Common myeloid progenitor, CD34-positive (primary cell): ENCODE measurements around the gene NHLRC3.

Experiments used
- CTCF ChIA-PET: fragments of 350-600 bp; sonication (Branson Sonifier 250); formaldehyde crosslinking; loops from one replicate; lab custom pipeline; 2021; ENCODE audit warnings: antibody characterized with exemption; lab: Charles Lee
- POLR2A ChIA-PET: fragments of 350-600 bp; sonication (Branson Sonifier 250); formaldehyde crosslinking; loops from one replicate; lab custom pipeline; 2021; ENCODE audit warnings: antibody characterized with exemption; lab: Charles Lee
- DNase-seq, 3 donors: peaks; one replicate each; pipeline versions ENCODE4 v3.0.0 to v3.0.0-alpha.2; 2013
- H3K27ac ChIP-seq, 2 experiments: 1 replicate in 1 of 2; 2 replicates in 1 of 2; pipeline ENCODE4 v1.7.0; 2013; ENCODE audit warnings: inconsistent platforms in 2 of 2, low read length in 2 of 2, mild to moderate bottlenecking in 2 of 2, low read depth in 1 of 2, moderate library complexity in 1 of 2; ENCODE audit not compliant: severe bottlenecking in 2 of 2, insufficient read depth in 1 of 2, poor library complexity in 1 of 2
- H3K27me3 ChIP-seq, 5 experiments: replicated peaks in 2 of 5; 1 replicate in 3 of 5; 2 replicates in 2 of 5; pipeline versions ENCODE4 v1.6.1 to v1.7.0; 2013; ENCODE audit warnings: low read length in 4 of 5, mild to moderate bottlenecking in 2 of 5, moderate library complexity in 2 of 5, inconsistent platforms in 1 of 5; ENCODE audit not compliant: insufficient read depth in 5 of 5, control insufficient read depth in 4 of 5
- H3K36me3 ChIP-seq, 4 experiments: 1 replicate in 2 of 4; 2 replicates in 2 of 4; pipeline versions ENCODE4 v1.6.1 to v1.7.0; 2013; ENCODE audit warnings: low read length in 3 of 4, control low read depth in 1 of 4, mild to moderate bottlenecking in 1 of 4; ENCODE audit not compliant: control insufficient read depth in 4 of 4, insufficient read depth in 4 of 4
- H3K4me1 ChIP-seq, 4 experiments: 1 replicate in 3 of 4; 2 replicates in 1 of 4; pipeline versions ENCODE4 v1.6.1 to v1.7.1; 2013; ENCODE audit warnings: low read length in 3 of 4, mild to moderate bottlenecking in 3 of 4, control low read depth in 1 of 4, inconsistent platforms in 1 of 4, moderate library complexity in 1 of 4; ENCODE audit not compliant: control insufficient read depth in 4 of 4, insufficient read depth in 4 of 4; ENCODE audit errors: control extremely low read depth in 1 of 4
- H3K4me3 ChIP-seq, 7 experiments: 1 replicate in 4 of 7; 2 replicates in 3 of 7; pipeline versions ENCODE4 v1.5.1 to v1.7.0; 2013; ENCODE audit warnings: mild to moderate bottlenecking in 7 of 7, low read length in 6 of 7, moderate library complexity in 6 of 7, inconsistent platforms in 2 of 7, low read depth in 2 of 7, control low read depth in 1 of 7; ENCODE audit not compliant: insufficient read depth in 4 of 7, control insufficient read depth in 1 of 7; ENCODE audit errors: extremely low read depth in 1 of 7
- H3K9me3 ChIP-seq, 5 experiments: 1 replicate in 4 of 5; 2 replicates in 1 of 5; pipeline versions ENCODE4 v1.6.1 to v1.7.1; 2013; ENCODE audit warnings: low read length in 4 of 5, mild to moderate bottlenecking in 2 of 5, inconsistent platforms in 1 of 5, low read depth in 1 of 5, moderate library complexity in 1 of 5; ENCODE audit not compliant: control insufficient read depth in 4 of 5, insufficient read depth in 2 of 5; ENCODE audit errors: control extremely low read depth in 1 of 5
- WGBS: methylation state at CpG from one replicate; pipeline ENCODE4 v1.1.5; 2013; ENCODE audit not compliant: insufficient coverage; 5-methylcytosine and 5-hydroxymethylcytosine counted together

NHLRC3 gene

DNA sequence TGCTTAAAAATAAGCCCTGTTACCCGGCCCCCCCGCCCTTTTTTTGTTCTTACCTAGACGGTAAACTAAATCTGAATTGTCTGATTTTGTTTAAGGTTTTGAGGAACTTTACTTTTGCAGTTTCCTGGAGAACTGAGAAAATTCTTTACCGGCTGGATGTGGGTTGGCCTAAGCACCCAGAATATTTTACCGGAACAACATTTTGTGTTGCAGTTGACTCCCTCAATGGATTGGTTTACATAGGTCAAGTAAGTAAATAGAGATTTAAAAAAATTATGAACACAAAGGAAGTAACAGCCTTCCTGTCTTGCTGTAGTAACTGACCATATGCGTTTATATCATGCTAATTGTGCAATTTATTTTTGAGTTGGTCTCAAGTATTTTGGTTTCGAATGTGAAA lies 785 bp downstream of the NHLRC3 start:
- peak overlapping the region; percentile 95 to 96 for H3K27ac ChIP-seq
- 0% methylated on average over 3 of the region's 7 CpGs for WGBS

DNA sequence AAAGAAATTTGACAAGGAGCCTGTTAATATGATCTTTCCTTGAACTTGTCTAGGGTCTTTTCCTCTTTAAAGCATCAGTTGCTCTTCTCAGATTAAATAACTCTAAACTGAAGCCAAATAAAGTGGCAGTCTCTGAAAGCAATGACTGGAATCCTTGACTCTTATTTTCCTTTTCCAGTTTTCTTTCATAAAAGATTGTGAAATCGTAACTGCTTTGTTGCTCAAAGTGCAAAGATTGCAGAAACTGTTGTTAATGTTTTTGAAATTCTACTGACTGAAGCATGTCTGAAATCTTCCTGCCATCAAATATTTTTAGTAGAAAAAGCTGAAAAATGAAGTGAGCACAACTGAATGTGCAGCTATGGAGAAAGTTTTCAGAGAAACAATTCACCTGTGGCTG lies 1.9 kb downstream of the NHLRC3 start:
- no peak overlapping the region for H3K27ac ChIP-seq
- ChIA-PET CTCF (interaction anchor here (0.5 to 1.0 kb wide), 2 partner anchors 11 to 376 kb away, joined by 3 read pairs; no protein-coding TSS in a partner anchor), POLR2A (no interaction called here)
- no peak for DNase-seq
- WGBS = no CpG with 5 or more reads among the region's 1 CpG
- no peaks in the 10 kb centered on the region for H3K27me3 ChIP-seq
- H3K36me3 ChIP-seq = peaks cover 6 to 21% (median 8%) of the 10 kb centered on the region in 4 experiments
- H3K9me3 ChIP-seq = no peaks in the 10 kb centered on the region
- H3K4me3 ChIP-seq = peak overlapping the region in 2 of 7 experiments; percentile 10 to 22
- peaks cover 16 to 35% (median 23%) of the 10 kb centered on the region in 4 experiments for H3K4me1 ChIP-seq

More for the DNA sequence above, 785 bp downstream of the NHLRC3 start:
- no peaks in the 10 kb centered on the region for H3K9me3 ChIP-seq
- H3K36me3 ChIP-seq = peaks cover 0 to 12% (median 2%) of the 10 kb centered on the region in 4 experiments
- H3K27me3 ChIP-seq = no peaks in the 10 kb centered on the region
- POLR2A ChIA-PET = no interaction called here
- peak in 2 of 3 donors; percentile 34 to 49 for DNase-seq
- peaks cover 17 to 41% (median 30%) of the 10 kb centered on the region in 4 experiments for H3K4me1 ChIP-seq
- CTCF ChIA-PET = interaction anchor here (1.4 to 2.3 kb wide), 5 partner anchors 9 to 637 kb away, joined by 3 to 9 read pairs (median 6); no protein-coding TSS in a partner anchor
- peak overlapping the region in 6 of 7 experiments; percentile 95 to 100 (median 96) for H3K4me3 ChIP-seq

DNA sequence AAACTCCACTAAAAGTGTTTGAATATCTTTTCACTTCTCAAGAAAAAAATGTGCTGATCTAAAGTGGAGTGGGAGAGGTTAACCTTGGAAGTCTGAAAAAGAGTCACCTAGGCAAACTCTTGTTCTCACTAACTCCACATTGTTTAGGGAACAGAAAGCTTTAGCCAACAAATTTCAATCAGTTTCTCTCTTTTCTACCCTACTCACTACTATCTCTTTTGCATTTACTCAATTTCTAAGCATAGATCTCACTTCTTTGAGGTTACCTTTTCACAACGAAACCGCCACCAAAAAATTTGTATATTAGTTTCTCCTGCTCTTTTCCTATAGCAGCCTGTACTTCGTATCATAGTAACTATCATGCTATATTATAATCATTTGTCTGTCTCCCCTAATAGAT lies 6.3 kb downstream of the NHLRC3 start:
- POLR2A ChIA-PET = no interaction called here
- H3K4me3 ChIP-seq = no peak overlapping the region
- no peak overlapping the region for H3K27ac ChIP-seq
- no peaks in the 10 kb centered on the region for H3K27me3 ChIP-seq
- peaks cover 2 to 13% (median 9%) of the 10 kb centered on the region in 4 experiments for H3K4me1 ChIP-seq
- no CpG with 5 or more reads among the region's 3 CpGs for WGBS
- DNase-seq = no peak
- H3K9me3 ChIP-seq = no peaks in the 10 kb centered on the region
- H3K36me3 ChIP-seq = peaks cover 7 to 32% (median 10%) of the 10 kb centered on the region in 4 experiments
- CTCF ChIA-PET = no interaction called here

DNA sequence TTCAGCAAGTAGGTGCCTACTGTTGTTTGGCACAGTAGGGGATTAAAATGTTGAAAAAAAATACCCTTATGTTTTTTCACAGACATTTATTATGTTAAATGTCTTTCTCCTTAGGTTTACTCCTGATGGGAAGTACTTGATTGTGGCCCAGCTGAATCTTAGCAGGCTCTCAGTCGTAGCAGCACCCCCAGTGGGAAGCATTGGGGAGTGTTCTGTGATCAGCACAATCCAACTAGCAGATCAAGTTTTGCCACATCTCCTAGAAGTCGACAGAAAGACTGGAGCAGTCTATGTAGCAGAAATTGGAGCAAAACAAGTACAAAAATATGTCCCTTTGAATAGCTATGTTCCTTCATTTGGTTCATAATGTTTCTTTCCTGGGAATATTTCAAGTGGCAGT lies 9.3 kb downstream of the NHLRC3 start:
- ChIA-PET CTCF (interaction anchor here (1.1 to 2.4 kb wide), 4 partner anchors 9 to 569 kb away, joined by 3 to 15 read pairs (median 6); partner anchors contain the start of genes NHLRC3 and PROSER1), POLR2A (no interaction called here)

DNA sequence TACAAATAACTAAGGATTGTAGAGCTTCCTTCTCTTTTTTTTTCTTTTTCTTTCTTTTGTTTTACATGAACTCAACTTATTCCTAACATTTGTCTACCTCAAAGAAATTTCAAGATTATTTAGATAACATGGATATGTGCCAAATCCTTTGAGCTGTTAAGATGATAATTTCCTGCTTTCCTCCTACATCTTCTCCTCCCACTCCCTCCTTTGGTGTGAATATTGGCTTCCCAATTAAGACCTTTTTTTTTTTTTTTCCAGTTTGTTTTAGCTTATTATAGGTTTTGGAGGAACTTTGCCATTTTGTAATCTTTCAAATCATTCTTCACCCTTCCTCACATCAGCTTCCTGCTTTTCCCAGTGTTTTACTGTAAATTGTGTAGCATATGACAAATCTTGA lies 10.6 kb downstream of the NHLRC3 start:
- no peak for DNase-seq
- POLR2A ChIA-PET = no interaction called here
- H3K27me3 ChIP-seq = no peaks in the 10 kb centered on the region
- H3K27ac ChIP-seq = peak overlapping the region in 1 of 2 experiments; percentile 21
- H3K36me3 ChIP-seq = peaks cover 9 to 32% (median 12%) of the 10 kb centered on the region in 4 experiments
- CTCF ChIA-PET = interaction anchor here (1.1 to 2.4 kb wide), 5 partner anchors 11 to 567 kb away, joined by 3 to 15 read pairs (median 6); partner anchors contain the start of genes NHLRC3 and PROSER1
- H3K4me1 ChIP-seq = no peaks in the 10 kb centered on the region
- H3K4me3 ChIP-seq = no peak overlapping the region
- H3K9me3 ChIP-seq = no peaks in the 10 kb centered on the region

More for the DNA sequence above, 9.3 kb downstream of the NHLRC3 start:
- peak in 1 of 3 donors; percentile 3 for DNase-seq
- no peak overlapping the region for H3K4me3 ChIP-seq
- H3K27me3 ChIP-seq = no peaks in the 10 kb centered on the region
- 73% methylated on average over 2 of the region's 2 CpGs for WGBS
- H3K36me3 ChIP-seq = peaks cover 9 to 26% (median 10%) of the 10 kb centered on the region in 4 experiments
- no peak overlapping the region for H3K27ac ChIP-seq
- no peaks in the 10 kb centered on the region for H3K9me3 ChIP-seq
- no peaks in the 10 kb centered on the region for H3K4me1 ChIP-seq

DNA sequence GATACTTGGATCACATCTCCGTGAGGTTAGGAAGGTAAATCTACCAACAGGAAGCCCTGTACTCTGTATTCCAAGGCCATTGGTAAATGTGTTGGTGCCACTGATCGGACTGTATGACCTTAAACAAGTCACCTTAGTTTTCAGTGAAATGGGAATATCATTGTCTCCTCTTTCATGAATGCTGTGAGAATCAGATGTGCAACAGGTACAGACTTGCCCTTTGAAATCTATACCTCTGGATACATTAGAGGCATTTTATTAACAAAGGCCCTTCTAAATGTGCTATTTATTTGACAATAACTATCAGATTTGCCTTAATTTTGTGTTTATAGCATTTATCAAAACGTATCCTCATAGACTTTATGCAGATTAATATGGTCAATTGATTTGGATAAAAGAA lies 11.0 kb downstream of the NHLRC3 start:
- Histone ChIP-seq H3K4me3 (no peak overlapping the region), H3K4me1 (no peaks in the 10 kb centered on the region), H3K27me3 (no peaks in the 10 kb centered on the region), H3K27ac (no peak overlapping the region), H3K36me3 (peaks cover 6 to 27% (median 9%) of the 10 kb centered on the region in 4 experiments), H3K9me3 (no peaks in the 10 kb centered on the region)
- 100% methylated on average over 2 of the region's 3 CpGs for WGBS
- DNase-seq = no peak
- CTCF ChIA-PET = interaction anchor here (1.6 to 2.4 kb wide), 3 partner anchors 11 to 567 kb away, joined by 6 to 15 read pairs (median 7); partner anchors contain the start of genes NHLRC3 and PROSER1
- POLR2A ChIA-PET = no interaction called here

DNA sequence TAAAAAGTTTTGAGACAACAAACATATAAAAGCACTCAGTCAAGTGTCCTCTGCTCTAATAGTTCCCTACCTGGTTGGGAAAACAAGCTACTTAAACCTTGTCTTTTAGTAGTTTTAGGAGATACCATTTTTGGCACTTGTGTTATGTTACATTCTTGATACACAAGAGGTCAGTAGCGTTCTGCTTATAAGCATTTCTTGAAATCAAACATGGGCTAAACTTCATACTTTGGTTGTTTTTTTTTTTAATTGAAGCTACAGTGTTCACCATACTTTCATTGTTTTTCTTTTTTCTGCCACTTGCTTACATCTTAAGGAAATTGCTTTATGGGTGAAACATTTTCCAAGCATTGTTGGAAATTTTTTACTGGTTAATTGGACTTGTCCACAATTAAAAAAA lies 12.9 kb downstream of the NHLRC3 start:
- Histone ChIP-seq H3K9me3 (peaks cover 0 to 3% (median 0%) of the 10 kb centered on the region in 5 experiments), H3K27ac (no peak overlapping the region), H3K4me1 (no peaks in the 10 kb centered on the region), H3K27me3 (no peaks in the 10 kb centered on the region), H3K4me3 (no peak overlapping the region), H3K36me3 (peaks cover 3 to 15% (median 6%) of the 10 kb centered on the region in 4 experiments)
- ChIA-PET POLR2A (no interaction called here), CTCF (interaction anchor here (1.1 to 1.6 kb wide), 5 partner anchors 10 to 891 kb away, joined by 3 to 5 read pairs (median 3); no protein-coding TSS in a partner anchor)
- WGBS = no CpG with 5 or more reads among the region's 1 CpG
- peak; percentile 55 to 78 (median 74) for DNase-seq
